Measurements from ENCODE around the gene CMIP.

The CMIP gene

GRCh38 chr16:81431554-81432353 is 12.9 kb upstream of the CMIP start:
- Histone ChIP-seq H3K4me1 (ENCODE audit: control insufficient read depth, insufficient read depth, low read length) (no peaks in the 10 kb centered on the region), H3K9ac (ENCODE audit: low read length) (no peak overlapping the region), H3K36me3 (ENCODE audit: control insufficient read depth, insufficient read depth, low read length) (no peaks in the 10 kb centered on the region), H3K4me3 (ENCODE audit: low read length) (no peak overlapping the region), H3K27me3 (ENCODE audit: control insufficient read depth, insufficient read depth, low read length) (no peaks in the 10 kb centered on the region), H3K27ac (ENCODE audit: low read depth, low read length) (no peak overlapping the region)

GRCh38 chr16:81432937-81433557 is 11.6 kb upstream of the CMIP start:
- no peak overlapping the region for H3K9ac ChIP-seq (ENCODE audit: low read length)
- H3K4me3 ChIP-seq (ENCODE audit: low read length) = no peak overlapping the region
- no peaks in the 10 kb centered on the region for H3K36me3 ChIP-seq (ENCODE audit: control insufficient read depth, insufficient read depth, low read length)
- no peaks in the 10 kb centered on the region for H3K27me3 ChIP-seq (ENCODE audit: control insufficient read depth, insufficient read depth, low read length)
- no peaks in the 10 kb centered on the region for H3K4me1 ChIP-seq (ENCODE audit: control insufficient read depth, insufficient read depth, low read length)
- H3K27ac ChIP-seq (ENCODE audit: low read depth, low read length) = no peak overlapping the region

- H3K4me1 ChIP-seq (ENCODE audit: control insufficient read depth, insufficient read depth, low read length) = peaks cover 2% of the 10 kb centered on the region
- H3K9ac ChIP-seq (ENCODE audit: low read length) = no peak overlapping the region
- H3K4me3 ChIP-seq (ENCODE audit: low read length) = no peak overlapping the region
- no peaks in the 10 kb centered on the region for H3K27me3 ChIP-seq (ENCODE audit: control insufficient read depth, insufficient read depth, low read length)
- H3K36me3 ChIP-seq (ENCODE audit: control insufficient read depth, insufficient read depth, low read length) = no peaks in the 10 kb centered on the region
- no peak overlapping the region for H3K27ac ChIP-seq (ENCODE audit: low read depth, low read length)
Measured at GRCh38 chr16:81435103-81435502, 9.5 kb upstream of the CMIP start.

- Histone ChIP-seq H3K36me3 (ENCODE audit: control insufficient read depth, insufficient read depth, low read length) (no peaks in the 10 kb centered on the region), H3K9ac (ENCODE audit: low read length) (no peak overlapping the region), H3K4me3 (ENCODE audit: low read length) (no peak overlapping the region), H3K27me3 (ENCODE audit: control insufficient read depth, insufficient read depth, low read length) (no peaks in the 10 kb centered on the region), H3K27ac (ENCODE audit: low read depth, low read length) (no peak overlapping the region), H3K4me1 (ENCODE audit: control insufficient read depth, insufficient read depth, low read length) (peaks cover 3% of the 10 kb centered on the region)
Measured at GRCh38 chr16:81435567-81435966, 9.0 kb upstream of the CMIP start.

GRCh38 chr16:81436386-81436785 is 8.2 kb upstream of the CMIP start:
- Histone ChIP-seq H3K9ac (ENCODE audit: low read length) (no peak overlapping the region), H3K36me3 (ENCODE audit: control insufficient read depth, insufficient read depth, low read length) (no peaks in the 10 kb centered on the region), H3K27ac (ENCODE audit: low read depth, low read length) (no peak overlapping the region), H3K4me3 (ENCODE audit: low read length) (no peak overlapping the region), H3K27me3 (ENCODE audit: control insufficient read depth, insufficient read depth, low read length) (no peaks in the 10 kb centered on the region), H3K4me1 (ENCODE audit: control insufficient read depth, insufficient read depth, low read length) (peaks cover 3% of the 10 kb centered on the region)

GRCh38 chr16:81437865-81438264 is 6.7 kb upstream of the CMIP start:
- Histone ChIP-seq H3K27me3 (ENCODE audit: control insufficient read depth, insufficient read depth, low read length) (no peaks in the 10 kb centered on the region), H3K4me3 (ENCODE audit: low read length) (no peak overlapping the region), H3K9ac (ENCODE audit: low read length) (no peak overlapping the region), H3K27ac (ENCODE audit: low read depth, low read length) (no peak overlapping the region), H3K4me1 (ENCODE audit: control insufficient read depth, insufficient read depth, low read length) (peaks cover 3% of the 10 kb centered on the region), H3K36me3 (ENCODE audit: control insufficient read depth, insufficient read depth, low read length) (no peaks in the 10 kb centered on the region)

GRCh38 chr16:81440888-81441761 is 3.5 kb upstream of the CMIP start:
- no peak overlapping the region for H3K9ac ChIP-seq (ENCODE audit: low read length)
- peaks cover 3% of the 10 kb centered on the region for H3K4me1 ChIP-seq (ENCODE audit: control insufficient read depth, insufficient read depth, low read length)
- no peaks in the 10 kb centered on the region for H3K36me3 ChIP-seq (ENCODE audit: control insufficient read depth, insufficient read depth, low read length)
- no peak overlapping the region for H3K4me3 ChIP-seq (ENCODE audit: low read length)
- H3K27me3 ChIP-seq (ENCODE audit: control insufficient read depth, insufficient read depth, low read length) = no peaks in the 10 kb centered on the region
- H3K27ac ChIP-seq (ENCODE audit: low read depth, low read length) = no peak overlapping the region

GRCh38 chr16:81442220-81442915 is 2.2 kb upstream of the CMIP start:
- Histone ChIP-seq H3K27ac (ENCODE audit: low read depth, low read length) (no peak overlapping the region), H3K9ac (ENCODE audit: low read length) (no peak overlapping the region), H3K36me3 (ENCODE audit: control insufficient read depth, insufficient read depth, low read length) (no peaks in the 10 kb centered on the region), H3K4me1 (ENCODE audit: control insufficient read depth, insufficient read depth, low read length) (peaks cover 11% of the 10 kb centered on the region), H3K27me3 (ENCODE audit: control insufficient read depth, insufficient read depth, low read length) (no peaks in the 10 kb centered on the region), H3K4me3 (ENCODE audit: low read length) (no peak overlapping the region)

- no peaks in the 10 kb centered on the region for H3K27me3 ChIP-seq (ENCODE audit: control insufficient read depth, insufficient read depth, low read length)
- no peaks in the 10 kb centered on the region for H3K36me3 ChIP-seq (ENCODE audit: control insufficient read depth, insufficient read depth, low read length)
- H3K4me3 ChIP-seq (ENCODE audit: low read length) = no peak overlapping the region
- H3K27ac ChIP-seq (ENCODE audit: low read depth, low read length) = no peak overlapping the region
- H3K9ac ChIP-seq (ENCODE audit: low read length) = no peak overlapping the region
- H3K4me1 ChIP-seq (ENCODE audit: control insufficient read depth, insufficient read depth, low read length) = peaks cover 14% of the 10 kb centered on the region
Measured at GRCh38 chr16:81442916-81443687, 1.5 kb upstream of the CMIP start.

GRCh38 chr16:81443688-81444447 is 740 bp upstream of the CMIP start:
- H3K4me1 ChIP-seq (ENCODE audit: control insufficient read depth, insufficient read depth, low read length) = peaks cover 14% of the 10 kb centered on the region
- no peaks in the 10 kb centered on the region for H3K27me3 ChIP-seq (ENCODE audit: control insufficient read depth, insufficient read depth, low read length)
- peak overlapping the region; percentile 56 for H3K27ac ChIP-seq (ENCODE audit: low read depth, low read length)
- H3K9ac ChIP-seq (ENCODE audit: low read length) = no peak overlapping the region
- peak overlapping the region; percentile 70 for H3K4me3 ChIP-seq (ENCODE audit: low read length)
- H3K36me3 ChIP-seq (ENCODE audit: control insufficient read depth, insufficient read depth, low read length) = no peaks in the 10 kb centered on the region

Data from rectal smooth muscle tissue (tissue), 1 donor.